Thymus (tissue), 11 donors: ENCODE data around the gene MID1. TPM values are rescaled to one million over a fixed set of nuclear protein-coding genes. Genes with fewer than 3 reads are reported as not detected.

ENCODE experiments used
- DNase-seq, 9 donors: peaks; one replicate each; pipeline ENCODE4 v3.0.0-alpha.2; 2013; ENCODE audit warnings: low spot score in 9 of 9, low read depth in 6 of 9, missing footprints in 1 of 9
- H3K27ac ChIP-seq, 2 donors: one replicate each; pipeline ENCODE4 v1.5.1; 2013; ENCODE audit warnings: control low read depth in 1 of 2, low read depth in 1 of 2, low read length in 1 of 2, mild to moderate bottlenecking in 1 of 2, moderate library complexity in 1 of 2
- H3K27me3 ChIP-seq, 2 donors: one replicate each; pipeline ENCODE4 v1.5.1; 2013; ENCODE audit warnings: low read length in 1 of 2; ENCODE audit not compliant: control insufficient read depth in 2 of 2, insufficient read depth in 1 of 2
- H3K36me3 ChIP-seq, 2 donors: one replicate each; pipeline ENCODE4 v1.5.1; 2013; ENCODE audit warnings: low read length in 1 of 2, mild to moderate bottlenecking in 1 of 2, moderate library complexity in 1 of 2; ENCODE audit not compliant: control insufficient read depth in 2 of 2, insufficient read depth in 2 of 2
- H3K4me1 ChIP-seq, 2 donors: one replicate each; pipeline ENCODE4 v1.5.1; 2013; ENCODE audit warnings: low read length in 2 of 2; ENCODE audit not compliant: control insufficient read depth in 2 of 2, insufficient read depth in 2 of 2
- H3K4me3 ChIP-seq, 2 donors: one replicate each; pipeline ENCODE4 v1.5.1; 2013; ENCODE audit warnings: low read length in 2 of 2, control low read depth in 1 of 2, mild to moderate bottlenecking in 1 of 2
- H3K9me3 ChIP-seq, 2 donors: one replicate each; pipeline ENCODE4 v1.5.1; 2013; ENCODE audit warnings: low read length in 1 of 2, mild to moderate bottlenecking in 1 of 2; ENCODE audit not compliant: control insufficient read depth in 2 of 2, insufficient read depth in 1 of 2
- WGBS: extraction: QIAGEN DNeasy Blood & Tissue Kit; methylation state at CpG from one replicate; pipeline ENCODE4 v1.1.7; 2013; 5-methylcytosine and 5-hydroxymethylcytosine counted together
- polyA plus RNA-seq: library from polyadenylated mRNA; stranded (reverse); fragments of 200-250 nt; gene quantifications from one replicate; pipeline ENCODE4 v1.2.3, GENCODE V29; 2013
- total RNA-seq: library from RNA; stranded (reverse); fragments of 120-200 nt; gene quantifications from one replicate; pipeline ENCODE4 v1.2.4, GENCODE V29; 2013
- donor health status: healthy.

MID1 gene
- total and polyA plus RNA-seq, 2 donors = 1.4 to 2.1 TPM

DNA sequence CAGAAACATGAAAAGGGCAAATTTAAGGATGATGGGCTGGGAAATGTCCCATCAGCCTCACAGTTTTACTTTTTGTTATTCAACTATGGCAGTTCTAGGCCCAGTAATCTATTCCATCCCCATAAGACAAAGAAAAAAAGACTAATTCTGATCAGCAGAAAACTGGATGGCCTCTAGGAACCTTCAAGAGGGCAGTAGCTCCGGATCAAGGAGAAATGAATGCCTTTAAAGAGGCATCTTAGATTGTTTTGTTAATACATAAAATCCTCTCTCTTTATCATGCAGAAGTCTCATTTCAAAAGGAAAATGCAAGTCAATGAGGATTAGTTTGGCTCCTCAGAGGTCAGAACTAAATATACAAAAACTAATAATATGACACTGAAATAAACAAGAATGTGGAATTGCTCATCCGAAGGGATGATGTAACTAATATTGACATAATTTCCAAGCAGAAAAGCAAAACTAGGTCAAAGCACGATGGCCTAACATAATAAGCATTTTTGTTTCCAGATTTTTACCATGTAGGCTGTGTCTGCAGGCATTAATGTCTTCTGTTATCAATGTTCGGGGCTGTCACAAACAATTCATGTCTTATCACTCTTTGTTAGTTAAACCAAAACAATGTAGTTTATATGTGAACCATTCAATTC, 8.8 kb downstream of the MID1 start:
- Histone ChIP-seq H3K4me1 (no peaks in the 10 kb centered on the region), H3K27me3 (peaks cover 0 to 5% of the 10 kb centered on the region in 2 donors), H3K27ac (no peak overlapping the region), H3K9me3 (no peaks in the 10 kb centered on the region), H3K4me3 (no peak overlapping the region), H3K36me3 (no peaks in the 10 kb centered on the region)
- DNase-seq = no peak
- 86% methylated on average over 4 of the region's 4 CpGs for WGBS

DNA sequence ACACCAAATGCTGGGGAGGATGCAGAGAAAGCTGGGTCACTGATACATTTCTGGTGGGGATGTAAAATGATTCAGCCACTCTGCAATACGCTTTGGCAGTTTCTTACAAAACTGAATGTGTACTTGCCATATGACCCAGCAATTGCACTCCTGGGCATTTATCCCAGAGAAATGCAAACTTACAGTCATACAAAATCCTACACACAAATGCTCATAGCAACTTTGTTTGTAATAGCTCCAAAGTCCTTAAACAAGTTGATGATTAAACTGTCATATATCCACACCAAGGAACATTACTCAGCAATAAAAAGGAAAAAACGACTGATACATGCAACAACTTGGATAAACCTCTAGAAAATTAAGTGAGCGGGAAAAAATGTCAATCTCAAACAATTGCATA, 12.3 kb downstream of the MID1 start:
- Histone ChIP-seq H3K27me3 (no peaks in the 10 kb centered on the region), H3K9me3 (no peaks in the 10 kb centered on the region), H3K36me3 (no peaks in the 10 kb centered on the region), H3K4me1 (no peaks in the 10 kb centered on the region), H3K27ac (no peak overlapping the region), H3K4me3 (no peak overlapping the region)
- DNase-seq = no peak
- WGBS = 92% methylated on average over 3 of the region's 3 CpGs

DNA sequence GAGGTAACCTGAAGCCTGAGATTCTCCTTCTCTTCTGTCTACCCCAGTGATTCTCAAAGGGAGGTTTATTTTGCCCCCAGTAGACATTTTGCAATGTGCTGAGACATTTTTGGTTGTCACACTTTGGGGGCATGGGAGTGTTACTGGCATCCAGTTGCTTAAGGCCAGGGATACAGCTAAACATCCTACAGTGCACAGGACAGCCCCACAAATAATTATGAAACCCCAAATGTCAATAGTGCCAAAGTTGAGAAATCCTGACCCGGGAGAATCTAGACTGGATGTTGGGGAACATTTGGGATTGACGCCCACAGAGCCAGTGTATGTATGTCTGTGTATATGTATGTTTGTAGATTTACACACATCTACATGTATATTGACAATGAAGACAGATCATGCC, 13.2 kb downstream of the MID1 start:
- Histone ChIP-seq H3K4me1 (no peaks in the 10 kb centered on the region), H3K36me3 (no peaks in the 10 kb centered on the region), H3K4me3 (no peak overlapping the region), H3K27ac (no peak overlapping the region), H3K27me3 (no peaks in the 10 kb centered on the region), H3K9me3 (no peaks in the 10 kb centered on the region)
- no peak for DNase-seq
- WGBS = 99% methylated on average over 2 of the region's 2 CpGs

DNA sequence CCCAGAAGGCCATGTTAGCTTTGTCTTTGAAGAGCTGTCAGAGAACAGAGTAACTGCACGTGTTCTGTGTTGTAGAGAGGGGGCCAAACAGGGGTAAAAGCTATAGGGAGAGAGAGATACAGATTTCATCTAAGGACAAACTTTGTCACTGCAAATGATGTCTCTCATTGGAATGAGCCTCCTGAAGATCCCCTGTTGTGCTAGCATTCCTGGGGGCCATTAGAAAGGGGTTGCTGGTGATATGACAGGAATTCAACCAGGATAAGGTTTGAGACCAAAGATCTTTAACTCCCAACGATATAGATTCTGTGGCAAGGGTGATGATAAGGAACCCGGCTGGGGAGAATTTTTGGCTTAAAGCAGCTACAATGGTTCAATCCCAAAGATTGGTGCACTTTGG, 16.8 kb downstream of the MID1 start:
- Histone ChIP-seq H3K36me3 (no peaks in the 10 kb centered on the region), H3K27ac (no peak overlapping the region), H3K27me3 (no peaks in the 10 kb centered on the region), H3K9me3 (no peaks in the 10 kb centered on the region), H3K4me1 (no peaks in the 10 kb centered on the region), H3K4me3 (no peak overlapping the region)
- DNase-seq = no peak
- 84% methylated on average over 3 of the region's 3 CpGs for WGBS

DNA sequence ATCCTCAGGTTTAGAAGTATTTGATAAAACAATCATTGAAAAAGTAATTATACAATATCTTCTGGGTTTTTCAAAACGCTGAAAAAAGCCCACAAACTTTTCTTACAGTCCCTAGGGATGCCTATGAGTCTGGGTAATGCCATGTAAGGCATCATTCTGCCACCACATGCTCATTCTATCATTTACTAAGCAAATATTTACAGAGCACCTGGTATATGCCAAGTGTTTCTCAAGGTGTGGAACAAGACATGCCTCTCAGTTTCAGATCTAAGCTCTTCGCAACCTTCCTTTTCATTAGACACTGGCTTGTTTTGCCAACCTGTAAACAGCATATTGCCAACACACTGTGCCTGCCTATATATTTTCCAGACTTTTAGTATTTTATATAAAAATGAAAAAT, 17.7 kb downstream of the MID1 start:
- H3K9me3 ChIP-seq = no peaks in the 10 kb centered on the region
- DNase-seq = no peak
- WGBS = 89% methylated on average over 2 of the region's 2 CpGs
- no peaks in the 10 kb centered on the region for H3K36me3 ChIP-seq
- no peaks in the 10 kb centered on the region for H3K27me3 ChIP-seq
- H3K27ac ChIP-seq = no peak overlapping the region
- no peaks in the 10 kb centered on the region for H3K4me1 ChIP-seq
- no peak overlapping the region for H3K4me3 ChIP-seq

DNA sequence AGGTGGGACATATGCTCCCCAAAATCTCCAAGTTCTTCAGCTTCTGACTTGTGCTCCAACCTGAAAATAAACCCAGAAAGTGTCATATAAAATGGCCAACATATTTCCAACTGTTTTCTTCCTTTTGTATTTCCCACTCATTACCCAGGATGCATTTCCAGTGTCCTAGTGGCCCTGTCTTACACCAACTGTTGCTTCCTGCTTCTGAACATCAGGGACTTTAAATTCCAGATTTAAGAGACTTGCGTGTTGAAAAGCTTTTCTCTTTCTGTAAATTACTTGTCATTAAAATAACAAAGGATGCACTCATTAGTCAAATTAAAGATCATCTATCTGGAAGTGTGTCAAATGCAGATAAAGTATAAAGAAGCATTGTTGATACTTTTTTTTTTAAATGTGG, 19.9 kb downstream of the MID1 start:
- Histone ChIP-seq H3K27me3 (no peaks in the 10 kb centered on the region), H3K4me1 (no peaks in the 10 kb centered on the region), H3K4me3 (no peak overlapping the region), H3K9me3 (no peaks in the 10 kb centered on the region), H3K27ac (no peak overlapping the region), H3K36me3 (no peaks in the 10 kb centered on the region)
- DNase-seq = no peak
- WGBS = 96% methylated on average over 1 of the region's 1 CpG

DNA sequence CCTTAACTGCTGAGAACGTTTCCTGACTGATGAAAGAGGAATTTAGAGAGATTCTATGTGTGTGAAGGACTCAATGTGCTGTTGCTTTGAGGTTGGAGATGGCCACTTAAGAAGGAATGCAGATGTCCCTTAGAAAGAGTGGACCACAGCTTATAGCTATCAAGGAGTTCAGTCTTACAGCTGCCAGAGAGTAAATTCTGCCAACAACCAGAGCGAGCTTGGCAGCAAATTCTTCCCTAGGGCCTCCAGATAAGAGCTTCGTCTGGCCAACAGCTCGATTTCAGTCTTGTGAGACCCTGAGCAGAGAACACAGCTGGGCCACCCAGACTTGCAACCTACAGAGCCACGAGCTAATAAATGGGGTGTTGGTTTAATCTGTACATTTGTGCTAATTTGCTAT, 21.8 kb downstream of the MID1 start:
- 78% methylated on average over 5 of the region's 5 CpGs for WGBS
- no peak for DNase-seq
- H3K4me3 ChIP-seq = no peak overlapping the region
- H3K36me3 ChIP-seq = no peaks in the 10 kb centered on the region
- H3K27ac ChIP-seq = no peak overlapping the region
- H3K4me1 ChIP-seq = no peaks in the 10 kb centered on the region
- no peaks in the 10 kb centered on the region for H3K9me3 ChIP-seq
- H3K27me3 ChIP-seq = no peaks in the 10 kb centered on the region

DNA sequence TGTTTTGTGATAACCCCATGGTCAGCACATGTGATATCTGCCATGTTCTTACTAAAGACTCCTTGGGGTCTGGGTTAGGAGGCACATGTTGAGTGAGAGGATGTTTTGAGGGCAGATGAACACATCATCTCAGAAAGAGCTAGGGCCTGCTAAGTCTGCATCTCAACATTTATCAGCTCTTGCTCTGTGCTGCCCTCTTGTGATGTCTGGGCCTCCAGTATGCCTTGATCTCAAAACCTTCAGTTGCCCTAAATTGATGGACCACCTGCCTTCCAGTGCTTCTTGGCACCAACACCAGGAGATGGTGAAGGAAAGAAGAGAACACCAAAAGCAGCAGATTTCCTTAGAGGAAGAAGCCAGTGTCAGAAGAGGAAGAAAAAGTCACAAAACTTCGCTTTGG, 22.5 kb downstream of the MID1 start:
- Histone ChIP-seq H3K4me3 (no peak overlapping the region), H3K36me3 (no peaks in the 10 kb centered on the region), H3K4me1 (no peaks in the 10 kb centered on the region), H3K27ac (no peak overlapping the region), H3K27me3 (no peaks in the 10 kb centered on the region), H3K9me3 (no peaks in the 10 kb centered on the region)
- 94% methylated on average over 1 of the region's 1 CpG for WGBS
- peak in 2 of 9 donors; percentile 16 to 25 for DNase-seq

DNA sequence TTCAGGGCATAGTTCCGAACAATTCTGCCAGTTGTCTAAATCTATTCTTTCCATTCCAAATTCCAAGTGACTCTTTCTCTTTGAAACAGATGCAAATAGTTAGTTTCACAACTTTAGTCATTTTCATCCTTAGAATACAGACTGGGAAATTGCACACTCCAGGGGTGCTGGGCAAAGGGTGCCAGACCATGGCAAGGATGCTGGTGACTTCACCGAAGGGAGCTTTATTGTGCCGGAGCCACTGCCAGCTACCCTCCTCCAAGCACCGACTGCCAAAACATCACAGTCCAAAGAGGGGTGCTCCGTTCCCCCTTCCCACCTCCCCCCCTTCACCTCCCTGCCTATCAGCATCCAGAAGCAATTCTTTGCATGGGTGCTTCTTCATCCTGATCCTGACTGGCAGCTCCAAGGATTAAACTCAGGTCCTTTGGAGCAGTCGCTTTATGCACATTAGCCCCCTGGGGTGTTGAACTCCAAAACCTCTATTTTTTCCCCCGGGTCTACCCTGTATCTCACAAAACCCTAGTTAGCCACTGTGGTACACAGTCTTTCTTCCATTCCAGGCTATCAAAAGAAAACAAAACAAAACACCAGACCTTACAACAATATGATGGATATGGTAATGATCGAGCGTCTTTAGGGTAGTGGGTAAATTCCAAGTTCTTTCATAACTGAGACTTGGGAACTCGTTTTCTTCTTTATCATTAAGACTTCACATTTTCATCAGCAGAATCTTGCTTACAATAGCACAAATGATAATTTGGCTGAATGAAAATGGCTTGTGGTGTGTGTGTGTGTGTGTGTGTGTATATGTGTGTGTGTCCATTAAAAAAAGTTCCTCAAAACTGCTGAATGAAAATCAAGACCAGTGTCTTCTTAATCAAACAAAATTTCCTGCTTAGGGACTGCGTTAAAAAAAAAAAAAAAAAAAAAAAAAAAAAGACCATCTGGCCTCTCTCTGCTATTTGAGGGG, 28.7 kb downstream of the MID1 start:
- Histone ChIP-seq H3K4me1 (no peaks in the 10 kb centered on the region), H3K27me3 (no peaks in the 10 kb centered on the region), H3K9me3 (no peaks in the 10 kb centered on the region), H3K36me3 (no peaks in the 10 kb centered on the region), H3K4me3 (no peak overlapping the region), H3K27ac (no peak overlapping the region)
- WGBS = 90% methylated on average over 11 of the region's 11 CpGs
- DNase-seq = no peak
